Measurements from ENCODE around the gene EFL1.

EFL1 gene

DNA sequence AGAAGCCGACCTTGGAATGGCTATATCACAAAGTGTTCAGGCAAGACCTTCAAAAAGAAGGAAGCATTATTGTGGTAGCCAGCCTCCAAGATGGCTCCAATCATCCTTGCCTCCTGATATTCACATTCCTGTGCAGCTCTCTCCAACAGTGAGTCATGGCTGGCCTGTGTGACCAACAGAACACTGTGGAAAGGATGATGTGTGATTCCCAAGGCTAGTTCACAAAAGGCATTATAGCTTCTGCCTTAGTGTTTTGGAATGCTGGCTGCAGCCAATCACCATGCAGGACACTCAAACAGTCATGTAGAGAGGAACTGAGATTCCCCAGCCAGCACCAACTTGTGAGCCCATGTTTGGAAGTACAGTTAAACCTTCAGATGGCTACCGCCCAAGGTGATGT lies 102.6 kb downstream of the EFL1 start:
- peak; percentile 71 for DNase-seq (ENCODE audit: low spot score)

DNA sequence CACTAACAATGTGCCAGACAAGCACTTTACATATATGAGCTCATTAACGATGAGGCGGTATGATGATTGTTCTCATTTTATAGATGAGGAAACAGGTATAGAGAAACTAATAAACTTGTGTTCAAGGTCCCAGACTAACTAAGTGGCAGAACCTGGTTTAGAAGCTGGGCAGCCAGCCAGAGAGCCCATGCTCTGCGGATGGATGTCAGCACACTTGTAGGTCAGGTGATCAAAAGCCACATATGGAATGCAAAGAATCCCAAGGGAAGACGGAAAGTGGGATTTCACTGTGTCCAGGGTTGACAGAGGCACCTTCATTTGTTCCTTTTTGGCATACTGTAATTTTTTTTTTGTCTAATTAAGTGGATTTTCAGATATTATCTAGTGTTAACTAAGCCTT lies 103.7 kb downstream of the EFL1 start:
- DNase-seq (ENCODE audit: low spot score) = no peak

DNA sequence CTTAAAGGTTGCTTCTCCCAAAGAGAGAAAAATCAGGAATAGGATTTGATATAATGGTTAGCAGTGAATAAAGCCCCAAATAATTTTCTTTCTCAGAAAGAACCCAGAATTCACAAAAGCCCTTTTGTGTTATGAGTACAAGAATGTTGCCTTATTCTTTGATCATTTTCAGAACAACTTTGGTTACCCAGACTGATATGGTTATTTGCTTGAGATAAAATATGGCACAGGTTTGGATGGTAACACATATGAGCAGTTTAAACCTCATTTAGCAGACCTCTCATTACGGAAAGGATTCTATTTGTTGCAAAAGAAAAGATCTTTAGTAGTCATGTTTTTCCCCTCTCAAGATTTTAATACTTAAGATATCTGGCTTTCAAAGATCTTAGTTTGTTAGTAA lies 111.9 kb downstream of the EFL1 start:
- no peak for DNase-seq (ENCODE audit: low spot score)

DNA sequence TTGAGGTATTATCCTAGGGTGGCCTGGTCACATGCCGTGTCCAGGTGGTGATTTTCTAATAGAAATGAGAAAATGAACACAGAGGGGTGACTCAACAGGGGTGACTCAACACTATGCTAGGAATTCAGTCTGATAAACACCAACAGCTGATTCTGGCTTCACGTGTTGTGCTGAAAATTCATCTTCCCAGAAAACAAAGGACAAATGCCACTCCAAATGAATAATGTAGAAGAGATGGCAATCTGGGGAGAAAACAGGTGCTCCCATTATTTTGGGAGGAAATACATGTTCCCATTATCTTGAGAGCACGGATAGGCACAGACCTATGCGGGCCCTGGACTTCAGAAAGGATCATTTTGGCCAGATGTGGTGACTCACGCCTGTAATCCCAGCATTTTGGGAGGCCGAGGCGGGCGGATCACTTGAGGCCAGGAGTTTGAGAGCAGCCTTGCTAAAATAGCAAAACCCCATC lies 115.5 kb downstream of the EFL1 start:
- peak; percentile 36 for DNase-seq (ENCODE audit: low spot score)

DNA sequence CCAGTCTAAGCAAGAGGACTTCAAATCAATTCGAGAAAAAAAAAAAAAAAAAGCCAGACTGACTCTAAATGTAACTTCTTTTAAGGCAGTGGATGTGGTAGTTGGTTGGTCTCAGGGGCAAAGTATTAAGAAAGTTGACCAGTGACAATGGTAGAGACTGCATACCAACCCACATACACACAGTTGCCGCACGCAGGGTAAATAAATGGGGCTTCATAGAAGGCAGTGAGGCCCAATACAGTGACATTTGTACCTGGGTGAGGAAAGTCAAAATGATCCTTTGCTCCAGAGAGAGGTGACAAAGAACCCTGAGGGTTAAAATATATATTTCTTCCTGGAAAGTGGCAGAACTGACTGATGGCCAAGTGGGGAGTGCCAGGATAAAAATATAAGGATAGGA lies 116.0 kb downstream of the EFL1 start:
- no peak for DNase-seq (ENCODE audit: low spot score)

DNA sequence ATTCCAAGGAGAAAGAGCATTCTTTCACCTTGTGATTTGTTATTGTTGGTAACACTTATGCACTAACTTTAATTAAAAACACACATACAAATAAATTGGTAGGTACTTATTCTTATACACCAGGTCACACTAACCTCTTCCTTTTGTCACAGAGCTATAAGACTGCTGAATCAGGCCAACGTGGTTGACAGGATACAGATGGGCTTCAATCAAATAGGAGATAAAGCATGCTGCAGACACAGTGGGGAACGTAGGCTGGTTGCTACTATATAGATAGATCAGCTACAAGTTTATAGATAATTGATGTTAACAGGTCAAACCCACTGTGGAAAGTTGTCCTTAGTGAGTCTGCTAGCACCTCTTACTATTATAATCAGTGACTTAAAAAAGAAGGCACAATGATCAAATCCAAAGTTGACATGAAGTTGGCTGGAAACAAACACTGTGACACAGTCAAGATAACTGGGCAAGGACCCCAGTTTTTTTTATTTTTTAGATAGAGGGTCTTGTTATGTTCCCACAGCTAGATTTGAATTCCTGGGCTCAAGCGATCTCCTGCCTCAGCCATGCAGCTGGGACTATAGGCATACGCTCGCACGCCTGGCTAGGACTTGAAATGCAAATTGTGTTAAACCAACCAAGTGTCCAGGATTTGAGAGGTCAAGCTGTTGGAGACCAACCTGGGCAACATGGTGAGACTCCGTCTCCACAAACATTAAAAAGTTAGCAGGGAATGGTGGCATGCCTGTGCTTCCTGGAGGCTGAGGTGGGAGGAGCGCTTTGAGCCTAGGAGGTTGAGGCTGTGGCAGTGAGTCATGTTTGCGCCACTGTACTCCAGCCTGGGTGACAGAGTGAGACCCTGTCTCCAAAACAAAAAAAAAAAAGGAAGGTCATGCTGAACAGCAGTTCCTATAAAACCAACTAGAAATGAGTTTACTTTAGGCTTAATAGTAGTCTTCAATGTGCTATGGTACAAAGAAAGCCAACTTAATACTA lies 118.8 kb downstream of the EFL1 start:
- no peak for DNase-seq (ENCODE audit: low spot score)

DNA sequence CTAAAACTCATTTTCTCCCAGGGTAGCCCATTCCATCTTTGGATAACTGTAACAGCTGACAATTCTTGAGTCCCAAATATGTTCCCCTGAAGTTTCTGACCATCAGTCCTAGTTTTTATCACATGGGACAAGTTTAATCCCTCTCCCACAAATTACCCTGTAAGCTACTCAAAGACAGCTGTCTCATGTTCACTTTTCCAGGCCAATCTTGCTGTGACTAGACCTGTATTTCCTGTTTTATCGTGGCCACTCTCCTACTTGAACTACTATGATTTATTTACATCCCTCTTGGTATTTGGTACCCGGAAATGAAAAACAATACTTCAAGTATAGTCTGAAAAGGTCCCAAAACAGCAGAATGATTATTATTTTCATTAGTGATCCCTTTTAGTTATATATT lies 121.6 kb downstream of the EFL1 start:
- DNase-seq (ENCODE audit: low spot score) = no peak

DNA sequence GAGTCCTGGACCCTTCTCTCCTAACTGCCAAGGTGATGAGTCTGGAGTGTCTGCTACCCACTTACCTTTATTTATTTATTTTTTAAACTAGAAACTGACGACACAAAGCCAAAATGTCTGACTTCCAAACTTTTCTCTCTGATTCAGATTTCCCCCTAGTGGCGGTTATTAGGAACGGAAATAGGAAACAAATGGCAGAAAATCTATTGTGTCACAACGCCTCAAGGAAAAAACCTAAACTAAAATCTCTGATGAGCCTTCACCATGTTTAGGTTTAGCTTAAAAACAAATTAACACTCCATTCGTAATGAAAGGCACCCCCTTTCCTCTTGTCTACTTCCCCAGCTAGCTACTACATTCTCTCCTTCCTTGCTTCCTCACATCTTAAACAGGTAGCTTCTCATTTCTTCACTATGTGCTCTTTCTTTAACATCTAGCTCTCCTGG lies 122.7 kb downstream of the EFL1 start:
- peak; percentile 15 for DNase-seq (ENCODE audit: low spot score)

DNA sequence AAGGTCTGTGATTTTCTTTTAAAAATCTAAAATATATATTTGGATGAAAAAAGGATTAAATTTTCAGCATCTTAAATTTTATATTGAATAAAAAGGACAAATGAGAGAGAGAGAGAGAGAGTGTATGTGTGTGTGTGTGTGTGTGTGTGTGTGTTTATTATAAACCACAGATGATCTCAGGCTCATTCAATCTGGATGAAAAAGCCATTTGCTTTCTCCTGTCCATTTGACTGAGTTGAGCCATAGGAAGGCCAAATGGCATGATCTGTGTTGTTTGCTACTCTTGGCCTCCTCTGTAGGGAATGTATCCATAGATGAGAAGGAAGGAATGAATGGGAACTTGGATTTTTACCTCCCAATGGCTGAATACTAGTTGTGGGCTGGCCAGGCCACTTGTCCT lies 124.2 kb downstream of the EFL1 start:
- no peak for DNase-seq (ENCODE audit: low spot score)

DNA sequence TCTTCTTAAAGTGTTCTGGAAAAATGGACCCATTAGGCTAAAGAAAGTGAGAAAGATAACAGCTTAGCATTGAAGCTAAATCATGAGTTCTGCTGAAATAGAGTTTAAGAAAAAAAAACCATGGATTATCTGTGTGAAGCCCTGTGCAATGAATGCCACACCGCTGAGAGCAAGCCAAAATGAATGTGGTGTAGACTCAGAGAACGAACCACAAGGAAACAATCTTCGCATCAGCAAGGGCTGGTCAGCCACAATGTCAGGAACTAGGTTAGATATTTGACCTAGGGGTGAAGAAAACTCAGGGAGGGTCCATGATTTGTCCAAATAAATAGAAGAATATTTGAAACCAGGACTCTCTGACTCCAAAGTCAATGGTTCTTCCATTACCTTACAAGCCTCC lies 125.3 kb downstream of the EFL1 start:
- DNase-seq (ENCODE audit: low spot score) = no peak

DNA sequence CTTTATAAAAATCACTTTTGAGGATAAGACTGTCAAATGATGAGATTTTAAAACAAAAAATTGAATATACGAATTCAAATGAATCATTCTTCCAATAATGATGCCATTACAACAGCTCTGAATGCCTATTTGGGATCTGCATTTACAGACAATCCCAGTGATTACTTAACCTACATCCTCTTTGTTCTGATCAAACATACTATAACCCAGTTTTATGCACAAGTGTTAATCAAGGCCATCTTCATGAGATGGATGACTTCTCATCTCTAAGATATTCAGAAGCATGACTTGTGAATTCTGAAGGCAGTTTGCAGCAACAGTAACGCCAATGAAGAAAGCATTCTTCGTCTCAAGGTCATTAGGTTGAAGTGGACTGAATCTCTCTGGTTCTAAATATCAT lies 126.4 kb downstream of the EFL1 start:
- DNase-seq (ENCODE audit: low spot score) = no peak

DNA sequence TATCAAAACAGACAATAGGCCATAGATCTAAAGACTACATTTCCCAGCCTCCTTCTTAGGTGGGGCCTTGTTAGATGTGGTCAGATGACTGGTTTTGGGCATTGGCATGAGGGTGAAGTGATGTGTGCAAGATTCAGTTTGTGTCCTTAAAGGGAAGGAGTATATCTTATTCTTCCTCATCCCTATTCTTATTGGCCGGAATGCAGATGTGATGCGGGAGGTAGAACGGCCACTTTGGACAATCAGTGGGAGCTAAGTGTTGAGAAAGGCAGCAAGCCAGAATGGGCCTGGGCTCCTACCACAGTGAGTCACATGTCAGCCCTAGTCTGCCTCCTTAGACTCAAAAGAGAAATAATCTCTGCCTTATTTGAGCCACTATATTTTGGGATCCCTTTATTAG lies 126.9 kb downstream of the EFL1 start:
- DNase-seq (ENCODE audit: low spot score) = no peak

DNA sequence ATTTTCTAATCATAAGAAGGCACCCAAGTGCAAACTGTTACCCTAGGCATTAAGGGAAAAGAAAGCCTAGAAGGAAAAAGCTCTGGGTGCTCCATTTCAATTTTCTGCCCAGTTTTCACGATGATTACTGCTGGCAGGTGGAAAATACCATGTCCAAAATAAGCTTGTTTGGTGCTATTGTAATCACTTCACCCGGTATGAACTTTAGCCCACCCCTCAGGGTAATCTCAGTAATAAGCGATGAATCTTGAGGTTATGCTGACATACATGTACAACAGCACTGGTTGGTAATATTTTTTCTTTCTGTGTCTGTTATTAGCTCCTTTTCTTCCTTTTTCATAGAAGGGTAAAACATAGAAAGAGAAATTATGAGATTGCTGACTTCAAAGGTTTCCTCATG lies 128.1 kb downstream of the EFL1 start:
- DNase-seq (ENCODE audit: low spot score) = no peak

DNA sequence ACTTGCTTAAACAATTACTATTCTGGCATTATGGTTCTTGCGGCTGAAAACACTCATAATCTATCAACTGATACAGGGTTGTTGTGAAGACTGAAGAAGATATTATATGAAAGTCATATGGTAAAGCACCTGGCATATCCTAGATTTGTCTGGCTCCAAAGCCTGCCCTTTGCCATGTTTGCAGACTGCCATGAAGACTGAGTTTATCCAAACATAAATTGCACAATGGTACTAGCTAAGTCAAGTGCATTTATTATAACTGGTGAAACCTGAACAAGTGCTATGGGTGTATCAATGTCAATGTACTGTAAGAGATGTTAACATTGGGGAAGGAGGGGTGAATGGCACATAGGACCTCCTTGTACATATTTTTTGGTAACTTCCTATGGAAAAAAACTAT lies 129.3 kb downstream of the EFL1 start:
- DNase-seq (ENCODE audit: low spot score) = no peak

DNA sequence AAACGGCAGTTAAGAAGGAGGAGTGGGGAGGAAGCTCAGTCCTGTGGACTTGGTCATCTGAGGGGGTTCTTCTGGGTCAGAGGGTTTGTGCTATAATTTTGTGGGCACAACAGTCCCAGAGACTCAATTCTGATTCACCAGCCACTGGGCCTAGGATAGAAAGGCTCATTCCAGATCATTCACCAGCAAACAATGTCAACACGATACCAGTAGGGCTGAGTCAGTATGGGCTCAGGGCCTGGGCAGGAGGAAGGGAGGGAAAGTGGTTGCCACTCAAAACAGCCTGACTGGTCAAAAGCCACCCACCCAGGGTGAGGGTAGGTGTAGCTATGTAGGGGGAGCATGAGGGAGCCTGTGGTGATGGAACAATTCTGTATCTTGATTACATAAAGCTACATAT lies 129.8 kb downstream of the EFL1 start:
- DNase-seq (ENCODE audit: low spot score) = peak; percentile 57

DNA sequence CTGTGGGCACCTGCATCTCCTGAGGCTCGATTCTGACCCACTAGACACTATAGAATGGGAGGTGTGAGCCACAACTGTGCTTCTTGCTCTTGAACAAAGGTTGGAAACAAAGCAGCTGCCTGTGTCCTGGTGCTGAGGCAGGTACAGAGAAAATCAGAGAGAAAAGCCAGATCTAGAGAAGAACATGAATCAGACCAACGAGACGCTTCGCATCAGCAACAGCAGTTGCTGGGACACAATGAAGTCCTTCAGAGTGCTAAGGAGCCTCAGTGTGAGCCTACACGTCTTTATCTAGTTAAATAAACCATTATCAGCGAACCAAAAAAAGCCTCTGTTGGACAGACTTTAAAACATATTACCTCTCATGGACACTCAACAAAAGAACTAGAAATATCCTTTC lies 130.4 kb downstream of the EFL1 start:
- DNase-seq (ENCODE audit: low spot score) = no peak

DNA sequence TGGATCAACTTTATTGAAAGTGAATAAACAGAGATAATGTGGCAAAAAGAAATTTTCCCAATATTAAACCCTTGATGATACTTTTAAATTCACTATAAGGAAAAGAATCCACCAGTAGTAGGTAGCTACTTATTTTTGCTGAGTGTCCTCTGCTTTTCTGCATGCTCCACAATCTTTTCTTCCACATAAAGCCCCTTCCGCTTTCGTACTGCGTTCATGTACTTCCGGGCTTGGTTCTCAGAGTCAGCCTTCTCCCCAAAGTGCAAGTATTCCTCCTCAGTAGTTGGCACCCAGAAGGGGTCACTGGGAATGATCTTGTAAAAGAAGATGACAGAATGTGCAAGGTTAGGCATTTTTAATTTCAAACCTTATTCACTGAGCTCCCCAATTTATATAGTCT lies 132.3 kb downstream of the EFL1 start:
- no peak for DNase-seq (ENCODE audit: low spot score)

DNA sequence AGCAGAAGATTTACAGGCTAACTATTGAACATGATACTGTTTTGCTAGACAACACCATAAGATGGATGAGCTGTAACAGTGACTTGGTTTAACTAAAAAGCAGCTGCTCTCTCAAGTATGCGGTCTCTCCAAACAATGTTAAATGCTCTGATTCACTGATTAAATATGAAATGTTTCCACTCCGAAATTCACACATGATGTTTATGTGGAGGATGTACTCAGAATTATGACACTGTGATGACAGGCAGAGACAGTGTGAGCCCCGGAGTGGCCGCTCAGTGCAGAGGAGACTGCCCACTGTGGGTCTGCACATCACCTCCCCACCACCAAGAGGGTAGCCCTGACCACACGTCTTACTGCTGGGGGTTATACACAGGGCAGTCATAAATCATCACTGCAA lies 132.8 kb downstream of the EFL1 start:
- DNase-seq (ENCODE audit: low spot score) = peak; percentile 66

DNA sequence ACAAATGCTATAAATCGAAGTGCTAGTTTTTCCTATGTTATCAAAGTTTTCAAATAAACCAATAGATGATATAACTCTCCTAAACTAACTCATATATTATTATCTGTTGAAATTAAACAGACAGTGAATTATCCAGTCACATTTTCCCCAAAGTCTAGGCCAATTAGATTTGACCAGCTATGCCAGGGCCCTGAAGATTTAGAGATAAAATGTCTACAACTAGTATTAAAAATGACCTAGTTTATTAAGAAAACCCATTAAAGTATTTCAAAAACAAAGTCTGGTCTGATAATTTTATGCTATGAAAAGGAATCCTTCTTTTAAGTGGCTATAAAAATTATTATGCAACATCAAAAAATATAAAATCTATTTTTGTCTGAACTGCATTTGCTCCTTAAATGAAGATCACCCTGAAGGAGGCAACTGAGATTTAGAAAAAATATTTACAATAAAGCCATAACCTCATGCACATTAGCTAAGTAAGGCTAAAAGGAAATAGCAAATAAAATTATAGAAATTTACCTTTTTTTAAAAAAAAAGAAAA lies 133.3 kb downstream of the EFL1 start:
- DNase-seq (ENCODE audit: low spot score) = no peak

DNA sequence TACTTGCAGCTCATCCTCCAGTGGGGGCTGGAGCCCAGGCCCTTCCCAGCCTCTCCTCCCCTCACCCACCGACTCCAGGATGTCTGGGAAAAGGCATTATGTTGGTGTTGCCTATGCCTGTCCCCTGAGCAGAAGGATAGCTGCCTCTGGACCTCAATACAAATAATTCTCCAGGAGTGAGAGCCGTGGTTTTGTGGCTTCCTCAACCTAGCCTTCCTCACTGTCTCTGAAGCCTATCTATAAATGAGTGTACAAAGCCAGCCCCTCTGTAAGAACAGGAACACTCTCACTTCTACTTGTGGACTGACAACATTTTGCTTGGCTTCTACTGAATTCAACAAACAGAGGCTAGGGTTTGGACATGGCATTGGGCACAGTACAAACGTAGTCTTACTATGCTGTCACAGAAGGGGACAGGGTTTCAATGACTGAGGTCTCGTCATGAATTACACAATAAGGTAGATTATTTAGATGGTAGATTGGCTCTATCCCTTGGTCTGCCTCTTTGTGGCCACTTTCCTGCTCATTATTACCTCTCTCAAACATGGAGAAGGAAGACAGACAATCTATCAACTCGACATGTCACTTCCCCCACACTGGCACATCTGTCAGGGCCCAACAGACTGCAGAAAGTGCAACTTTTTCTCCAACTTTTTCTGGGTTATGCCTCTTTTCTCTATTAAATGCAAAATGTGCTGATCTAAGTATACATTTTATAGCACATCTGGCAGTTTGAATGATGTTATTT lies 134.0 kb downstream of the EFL1 start:
- no peak for DNase-seq (ENCODE audit: low spot score)

DNA sequence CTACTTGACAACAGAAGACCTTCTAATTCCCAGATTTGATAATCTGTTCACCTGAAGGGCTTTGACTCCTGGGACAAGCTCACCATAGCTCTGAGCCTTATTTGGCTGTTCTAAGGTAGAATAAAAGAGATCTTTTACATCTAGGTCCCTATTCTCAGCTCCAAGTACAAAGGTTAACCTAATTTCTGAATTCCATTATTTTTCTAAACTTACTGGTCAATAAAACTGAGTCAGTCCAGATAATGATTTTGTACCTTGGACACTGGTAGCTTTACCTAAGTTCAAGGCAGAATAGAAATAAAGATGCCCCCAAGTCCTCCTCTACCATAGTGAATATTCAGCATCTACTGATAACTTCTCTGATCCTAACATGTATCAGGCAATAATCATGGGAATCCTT lies 135.0 kb downstream of the EFL1 start:
- no peak for DNase-seq (ENCODE audit: low spot score)

DNA sequence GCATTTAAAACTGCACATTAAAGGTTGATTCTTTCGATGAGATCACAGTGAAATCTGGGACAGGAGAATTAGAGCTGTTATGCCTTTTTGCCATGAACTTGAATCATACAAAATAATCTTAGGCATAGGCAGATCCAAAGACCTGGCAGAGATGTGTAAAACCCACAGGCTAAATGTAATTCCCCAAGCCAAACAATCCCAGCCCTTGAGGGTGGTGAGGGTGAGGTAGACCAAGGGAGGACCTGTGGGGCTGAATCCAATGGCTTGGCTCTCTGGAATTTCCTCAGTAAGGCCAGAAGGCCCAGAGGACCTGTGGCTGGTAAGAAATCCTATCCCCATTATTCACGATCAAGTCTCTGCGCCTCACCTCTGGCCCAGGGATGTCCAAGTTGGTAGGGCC lies 136.2 kb downstream of the EFL1 start:
- DNase-seq (ENCODE audit: low spot score) = no peak

Measured in hepatic stellate cell (primary cell).